ENCODE measurements around the gene GEMIN7.

DNA sequence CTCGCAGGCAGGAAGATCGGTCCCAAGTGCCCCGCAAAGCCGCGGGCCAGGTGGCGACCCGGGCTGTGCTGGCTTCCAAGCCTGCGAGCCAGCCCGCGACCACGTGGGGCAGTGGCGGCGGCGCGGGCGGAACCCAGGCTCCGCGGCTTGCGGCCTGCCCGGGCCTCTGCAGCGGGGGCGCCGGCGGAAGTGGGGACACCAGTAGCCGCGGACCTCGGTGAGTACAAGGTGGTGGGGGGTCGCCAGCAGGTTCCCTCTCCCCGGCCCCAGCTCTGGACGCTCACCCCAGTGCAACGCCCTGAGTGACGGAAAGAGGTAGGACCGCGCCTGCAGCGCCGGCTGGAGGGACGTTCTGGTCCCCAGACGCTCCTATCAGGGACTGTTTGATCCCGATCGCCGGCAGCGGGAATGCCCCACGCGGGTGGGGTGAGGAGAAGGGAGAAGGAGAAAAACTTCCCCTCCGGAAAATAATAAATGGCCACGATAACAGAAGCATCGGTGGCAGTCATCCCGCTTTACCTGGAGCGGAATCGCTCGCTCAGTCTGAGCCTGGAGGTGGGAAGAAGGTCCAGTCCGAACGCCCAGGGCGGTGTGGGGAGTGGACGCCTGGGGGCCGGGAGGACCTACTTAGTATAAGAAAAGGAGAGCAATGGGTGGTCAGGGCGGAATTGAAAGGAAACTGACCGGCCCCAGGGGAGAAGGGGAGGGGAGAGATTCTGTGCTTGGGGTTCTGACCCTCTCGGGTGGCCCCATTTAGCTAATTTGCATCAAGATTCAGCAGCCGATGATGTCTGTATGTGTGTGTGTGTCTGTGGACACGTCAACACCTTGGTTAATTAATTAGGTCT lies at the start of gene GEMIN7:
- TF ChIP-seq, protein P1, sequence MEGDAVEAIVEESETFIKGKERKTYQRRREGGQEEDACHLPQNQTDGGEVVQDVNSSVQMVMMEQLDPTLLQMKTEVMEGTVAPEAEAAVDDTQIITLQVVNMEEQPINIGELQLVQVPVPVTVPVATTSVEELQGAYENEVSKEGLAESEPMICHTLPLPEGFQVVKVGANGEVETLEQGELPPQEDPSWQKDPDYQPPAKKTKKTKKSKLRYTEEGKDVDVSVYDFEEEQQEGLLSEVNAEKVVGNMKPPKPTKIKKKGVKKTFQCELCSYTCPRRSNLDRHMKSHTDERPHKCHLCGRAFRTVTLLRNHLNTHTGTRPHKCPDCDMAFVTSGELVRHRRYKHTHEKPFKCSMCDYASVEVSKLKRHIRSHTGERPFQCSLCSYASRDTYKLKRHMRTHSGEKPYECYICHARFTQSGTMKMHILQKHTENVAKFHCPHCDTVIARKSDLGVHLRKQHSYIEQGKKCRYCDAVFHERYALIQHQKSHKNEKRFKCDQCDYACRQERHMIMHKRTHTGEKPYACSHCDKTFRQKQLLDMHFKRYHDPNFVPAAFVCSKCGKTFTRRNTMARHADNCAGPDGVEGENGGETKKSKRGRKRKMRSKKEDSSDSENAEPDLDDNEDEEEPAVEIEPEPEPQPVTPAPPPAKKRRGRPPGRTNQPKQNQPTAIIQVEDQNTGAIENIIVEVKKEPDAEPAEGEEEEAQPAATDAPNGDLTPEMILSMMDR (IDR thresholded peaks at IDR 0.05) = no peak
- peak; percentile 30 to 34 for TF ChIP-seq POLR2A (IDR thresholded peaks at IDR 0.05)

All from adrenal gland (tissue), 5 donors.